Peyer's patch (tissue), 4 donors: ENCODE measurements around the gene NAAA.

Experiments used
- POLR2A ChIP-seq, 2 donors: fragments of 450-650 bp; IDR thresholded peaks; one replicate each; pipeline ENCODE4 v1.5.1; 2017; ENCODE audit warnings: antibody characterized with exemption in 2 of 2, mild to moderate bottlenecking in 2 of 2, moderate library complexity in 2 of 2
- TF ChIP-seq, protein P1 (sequence below), 6 experiments: fragments of 450-650 bp in 4 of 6; fragments of 200-600 bp in 2 of 6; sonication (generic) in 1 of 6; IDR thresholded peaks; one replicate each; pipeline ENCODE4 v1.5.1; 2017 to 2019; ENCODE audit warnings: antibody characterized with exemption in 6 of 6, mild to moderate bottlenecking in 3 of 6, moderate library complexity in 1 of 6

DNA sequence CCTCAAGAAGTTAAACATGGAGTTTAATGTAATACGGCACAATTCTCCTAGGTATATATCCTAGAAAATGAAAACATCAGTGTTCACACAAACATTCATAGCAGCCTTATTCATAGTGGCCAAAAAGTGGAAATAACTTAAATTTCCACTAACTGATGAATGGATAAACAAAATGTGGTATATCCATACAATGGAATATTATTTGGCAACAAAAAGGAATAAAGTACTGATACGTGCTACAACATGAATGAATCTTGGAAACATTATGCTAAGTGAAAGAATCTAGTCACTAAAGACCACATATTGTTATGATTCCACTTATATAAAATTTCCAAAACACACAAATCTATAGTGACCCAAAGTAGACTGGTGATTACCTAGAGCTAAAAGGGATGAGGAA, 35.4 kb upstream of the NAAA start:
- TF ChIP-seq, protein P1, sequence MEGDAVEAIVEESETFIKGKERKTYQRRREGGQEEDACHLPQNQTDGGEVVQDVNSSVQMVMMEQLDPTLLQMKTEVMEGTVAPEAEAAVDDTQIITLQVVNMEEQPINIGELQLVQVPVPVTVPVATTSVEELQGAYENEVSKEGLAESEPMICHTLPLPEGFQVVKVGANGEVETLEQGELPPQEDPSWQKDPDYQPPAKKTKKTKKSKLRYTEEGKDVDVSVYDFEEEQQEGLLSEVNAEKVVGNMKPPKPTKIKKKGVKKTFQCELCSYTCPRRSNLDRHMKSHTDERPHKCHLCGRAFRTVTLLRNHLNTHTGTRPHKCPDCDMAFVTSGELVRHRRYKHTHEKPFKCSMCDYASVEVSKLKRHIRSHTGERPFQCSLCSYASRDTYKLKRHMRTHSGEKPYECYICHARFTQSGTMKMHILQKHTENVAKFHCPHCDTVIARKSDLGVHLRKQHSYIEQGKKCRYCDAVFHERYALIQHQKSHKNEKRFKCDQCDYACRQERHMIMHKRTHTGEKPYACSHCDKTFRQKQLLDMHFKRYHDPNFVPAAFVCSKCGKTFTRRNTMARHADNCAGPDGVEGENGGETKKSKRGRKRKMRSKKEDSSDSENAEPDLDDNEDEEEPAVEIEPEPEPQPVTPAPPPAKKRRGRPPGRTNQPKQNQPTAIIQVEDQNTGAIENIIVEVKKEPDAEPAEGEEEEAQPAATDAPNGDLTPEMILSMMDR (IDR thresholded peaks at IDR 0.05): no peak
- no peak for TF ChIP-seq POLR2A (IDR thresholded peaks at IDR 0.05)
